SK-N-SH (cell line): ENCODE results near the gene AGO4.

ENCODE experiments used
- EP300 ChIP-seq, 2 experiments: IDR thresholded peaks; 2 replicates each; pipeline versions ENCODE4 v1.4.0 to v1.6.1; 2012; ENCODE audit warnings: borderline replicate concordance in 1 of 2, low read depth in 1 of 2, low read length in 1 of 2
- NRF1 ChIP-seq: IDR thresholded peaks from 2 replicates; pipeline ENCODE4 v1.6.1; 2012; ENCODE audit warnings: low read depth, mild to moderate bottlenecking, low read length
- POLR2AphosphoS5 ChIP-seq: IDR thresholded peaks from 2 replicates; pipeline ENCODE4 v1.6.1; 2012; ENCODE audit warnings: low read depth, low read length
- RCOR1 ChIP-seq: fragments of 150-350 bp; IDR thresholded peaks from 2 replicates; pipeline ENCODE4 v1.6.1; 2017; ENCODE audit warnings: antibody characterized with exemption, low read length
- REST ChIP-seq: IDR thresholded peaks from 2 replicates; pipeline ENCODE4 v1.6.1; 2012; ENCODE audit warnings: mild to moderate bottlenecking, low read depth, low read length, moderate library complexity
- TCF12 ChIP-seq: IDR thresholded peaks from 2 replicates; pipeline ENCODE4 v1.4.0; 2012
- TEAD4 ChIP-seq: IDR thresholded peaks from 2 replicates; pipeline ENCODE4 v1.4.0; 2012; ENCODE audit warnings: mild to moderate bottlenecking, borderline replicate concordance; ENCODE audit not compliant: insufficient read depth
- YY1 ChIP-seq: IDR thresholded peaks from 2 replicates; pipeline ENCODE4 v1.4.0; 2012; ENCODE audit warnings: low read depth, mild to moderate bottlenecking

DNA sequence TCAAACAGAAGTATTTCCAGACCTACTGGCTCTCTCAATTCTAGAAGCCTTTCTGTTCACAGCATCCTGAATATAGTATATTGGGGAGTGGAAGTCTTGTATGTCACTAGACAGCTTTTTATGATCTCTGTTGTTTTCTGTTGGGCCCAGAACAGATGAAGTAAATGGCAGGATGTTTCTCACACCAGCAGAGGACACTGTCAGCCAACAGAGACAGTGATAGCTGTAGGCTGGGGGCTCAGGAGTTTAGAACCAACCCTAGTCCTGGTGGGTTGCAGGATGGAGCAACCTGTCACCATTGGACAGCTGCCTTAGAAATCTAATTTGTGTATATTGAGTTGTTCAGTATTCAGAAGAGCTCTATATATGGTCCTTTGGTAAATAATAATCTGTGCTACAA is 92.1 kb downstream of the AGO4 start:
- TF ChIP-seq YY1 (no peak), EP300 (IDR thresholded peaks at IDR 0.05; ENCODE audit: borderline replicate concordance in 1 of 2, low read depth in 1 of 2, low read length in 1 of 2) (no peak), REST (no peak), RCOR1 (no peak), TEAD4 (no peak), POLR2AphosphoS5 (no peak), TCF12 (no peak), NRF1 (no peak)
